Fibroblast of pulmonary artery (primary cell): ENCODE measurements around the gene RAB7B.

ENCODE experiments used
- DNase-seq: peaks from one replicate; pipeline ENCODE4 v3.0.0-alpha.2; 2010; ENCODE audit warnings: low read depth
- H3K4me3 ChIP-seq: replicated peaks from 2 replicates; pipeline ENCODE4 v1.5.1; 2011; ENCODE audit warnings: low read depth, mild to moderate bottlenecking, control low read depth, low read length, moderate library complexity
- CTCF ChIP-seq: IDR thresholded peaks from 2 replicates; pipeline ENCODE4 v1.5.1; 2011; ENCODE audit warnings: mild to moderate bottlenecking, control low read depth, low read length, inconsistent platforms; ENCODE audit errors: missing control alignments

Gene RAB7B

DNA sequence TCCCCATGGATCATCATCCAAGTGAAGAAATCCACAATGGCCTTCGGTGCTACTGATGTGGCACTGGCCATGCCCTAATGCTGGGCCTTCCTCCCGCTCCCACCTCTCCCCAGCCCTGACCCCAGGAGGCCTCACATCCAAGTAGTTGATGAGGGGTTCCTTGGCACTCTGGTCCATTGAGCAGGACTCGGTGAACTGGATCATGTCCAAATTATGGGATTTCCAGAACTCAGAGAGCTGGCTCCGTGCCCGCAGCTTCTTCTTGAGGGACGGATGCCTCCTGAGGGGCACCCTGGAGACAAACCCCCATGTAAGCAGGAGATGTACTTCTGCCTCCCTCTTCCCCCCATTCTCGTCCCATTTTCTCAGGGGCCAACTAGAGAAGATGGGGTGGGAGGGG lies 19.6 kb upstream of the RAB7B start:
- DNase-seq, result no peak
- TF ChIP-seq CTCF, result no peak
- H3K4me3 ChIP-seq, result no peak overlapping the region

DNA sequence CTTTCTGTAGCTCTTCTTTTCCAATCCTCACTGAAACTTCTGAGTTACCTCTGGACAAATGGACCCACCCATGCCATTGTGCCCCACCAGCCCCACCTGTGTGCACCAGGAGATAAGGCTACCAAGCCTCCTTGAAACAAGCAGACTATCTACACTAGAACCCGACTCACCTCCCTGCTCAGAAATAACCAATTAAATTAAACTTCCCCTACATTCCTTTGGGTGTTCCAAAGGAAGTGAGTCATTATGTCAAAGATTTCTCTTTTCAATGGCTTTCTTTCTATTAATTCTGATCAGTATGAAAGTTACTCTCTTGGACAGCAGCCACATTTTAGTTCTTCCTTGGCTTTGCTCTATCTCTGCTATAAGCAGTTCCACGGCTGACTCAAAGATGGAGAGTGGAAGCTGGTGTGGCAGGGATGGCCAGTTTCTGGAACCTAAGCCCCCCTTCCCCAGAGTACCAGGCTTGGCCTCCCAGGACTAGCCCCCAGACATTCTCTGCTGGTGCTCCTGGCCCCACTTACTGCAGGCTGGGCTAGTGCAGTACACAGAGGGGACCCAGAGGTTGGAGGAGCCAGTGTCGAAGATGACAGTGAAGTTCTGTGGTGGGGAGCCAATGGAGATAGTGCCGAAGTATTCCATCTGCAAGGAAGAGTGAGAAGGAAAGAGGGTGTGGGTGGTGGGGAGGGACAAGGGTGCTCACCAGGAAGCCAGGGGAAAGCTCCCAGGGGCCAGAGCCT lies 18.6 kb upstream of the RAB7B start:
- peak; percentile 55 for DNase-seq
- TF ChIP-seq CTCF, result no peak
- no peak overlapping the region for H3K4me3 ChIP-seq

DNA sequence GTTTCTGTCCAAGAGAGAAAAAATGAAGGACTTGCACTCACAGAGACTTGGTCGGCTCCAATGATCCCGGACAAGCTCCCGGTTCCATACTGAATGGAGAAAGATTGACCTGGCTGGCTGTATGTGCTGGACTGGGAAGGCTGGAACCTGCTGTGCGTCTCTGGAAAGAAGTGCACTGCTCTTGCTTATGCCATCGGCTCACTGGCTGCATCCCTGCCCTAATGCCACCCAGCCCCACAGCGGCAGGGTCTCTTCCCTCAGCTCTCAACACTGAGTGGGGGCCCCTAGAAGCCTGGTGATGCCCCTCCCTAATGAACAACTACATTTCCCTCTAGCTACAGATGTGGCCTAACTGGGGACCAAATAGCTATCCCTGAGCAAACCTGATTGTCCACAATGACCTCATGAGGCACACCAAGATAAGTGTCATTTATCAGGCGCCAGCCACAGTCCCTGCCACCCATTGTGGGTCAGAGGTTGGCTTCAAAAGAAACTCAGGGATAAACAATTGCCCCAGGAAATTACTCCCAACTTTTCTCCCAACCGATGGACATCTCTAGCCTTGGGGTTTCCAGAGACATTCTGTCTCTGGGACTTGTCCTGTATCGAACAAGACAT lies 17.9 kb upstream of the RAB7B start:
- no peak for TF ChIP-seq CTCF
- DNase-seq, result no peak
- no peak overlapping the region for H3K4me3 ChIP-seq

- H3K4me3 ChIP-seq, result no peak overlapping the region
- no peak for TF ChIP-seq CTCF
- DNase-seq, result no peak
Observed at GRCh38 chr1:206020393-206021007, 17.3 kb upstream of the RAB7B start.

DNA sequence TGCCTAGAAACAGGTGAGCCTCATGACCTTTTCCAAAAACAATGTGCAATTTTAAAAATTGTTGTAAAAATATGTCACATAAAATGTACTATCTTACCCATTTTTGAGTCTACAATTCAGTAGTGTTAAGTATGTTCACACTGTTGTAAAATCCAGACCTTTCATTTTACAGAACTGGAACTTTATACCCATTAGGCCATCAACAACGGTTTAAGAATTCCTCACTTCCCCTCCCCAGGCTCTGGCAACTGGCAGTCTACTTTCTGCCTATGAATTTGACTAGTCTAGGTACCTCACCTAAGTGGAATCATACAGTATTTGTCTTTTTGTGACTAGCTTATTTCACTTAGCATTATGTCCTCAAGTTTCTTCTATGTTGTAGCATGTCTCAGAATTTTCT lies 11.9 kb upstream of the RAB7B start:
- TF ChIP-seq CTCF, result no peak
- no peak for DNase-seq
- H3K4me3 ChIP-seq, result no peak overlapping the region

GRCh38 chr1:206014601-206015000 lies 11.4 kb upstream of the RAB7B start:
- no peak overlapping the region for H3K4me3 ChIP-seq
- no peak for DNase-seq
- no peak for TF ChIP-seq CTCF
